Right cardiac atrium (tissue), 5 donors: ENCODE data around the gene GRM7. TPM values are rescaled to one million over a fixed set of nuclear protein-coding genes. Genes with fewer than 3 reads are reported as not detected.

Experiments
- ATAC-seq, 2 donors: fragments of 200-7000 bp; cut with Tn5 transposase; one replicate each; pipeline versions ENCODE4 v1.8.0 to v1.9.1; 2020; ENCODE audit warnings: moderate library complexity in 2 of 2, mild to moderate bottlenecking in 1 of 2
- DNase-seq, 3 donors: peaks; one replicate each; pipeline ENCODE4 v3.0.0-alpha.2; 2020
- H3K27ac ChIP-seq: one replicate; pipeline ENCODE4 v1.5.1; 2013; ENCODE audit warnings: mild to moderate bottlenecking, low read length, control low read depth, moderate library complexity
- H3K27me3 ChIP-seq: one replicate; pipeline ENCODE4 v1.6.1; 2013; ENCODE audit not compliant: control insufficient read depth, insufficient read depth
- H3K4me1 ChIP-seq: one replicate; pipeline ENCODE4 v1.6.1; 2013; ENCODE audit warnings: low read length; ENCODE audit not compliant: control insufficient read depth, insufficient read depth
- H3K4me3 ChIP-seq: one replicate; pipeline ENCODE4 v1.5.1; 2013; ENCODE audit warnings: low read length, control low read depth
- H3K9me3 ChIP-seq: one replicate; pipeline ENCODE4 v1.6.1; 2013; ENCODE audit warnings: low read length; ENCODE audit not compliant: control insufficient read depth
- WGBS: extraction: QIAGEN DNeasy Blood & Tissue Kit; methylation state at CpG from one replicate; pipeline ENCODE4 v1.1.7; 2013; 5-methylcytosine and 5-hydroxymethylcytosine counted together
- intact Hi-C, 4 donors: fragments of 100-400 bp; cut with DNase I; formaldehyde crosslinking; loops; one replicate each; pipeline versions ENCODE4 v1.11.0 to v1.14.0; 2022 to 2023
- polyA plus RNA-seq: library from polyadenylated mRNA; stranded (reverse); fragments of 200-250 nt; gene quantifications from one replicate; pipeline ENCODE4 v1.2.3, GENCODE V29; 2013
- total RNA-seq, 4 donors: library from RNA; stranded (reverse); fragmentation: NEBNext Ultra II Directional; extraction: Animal tissue kit (Norgen Biotek cat#: 25700); gene quantifications; one replicate each; pipeline ENCODE4 v1.2.1, GENCODE V29; 2021
- donor health status: healthy with polysubstance abuse.
- donor health status: DM: no; HTN: yes; CAD: no.
- donor health status: DM: no; HTN: no; CAD: no.
- donor health status: DM: no; HTN: yes; CAD: no; lungs with severe emphysema.
- donor health status: DM: yes; HTN: yes; CAD: no.

Gene GRM7
- total and polyA plus RNA-seq, 5 donors: not detected

GRCh38 chr3:7713724-7714123 is 852.8 kb downstream of the GRM7 start:
- WGBS: 94% methylated on average over 2 of the region's 2 CpGs
- ATAC-seq (no peak), DNase-seq (no peak)
- no peaks in the 10 kb centered on the region for H3K4me1 ChIP-seq
- intact Hi-C loops: no loop called here
- H3K4me3 ChIP-seq: no peak overlapping the region
- no peak overlapping the region for H3K27ac ChIP-seq
- H3K9me3 ChIP-seq: no peaks in the 10 kb centered on the region
- no peaks in the 10 kb centered on the region for H3K27me3 ChIP-seq

GRCh38 chr3:7720649-7721297 is 859.9 kb downstream of the GRM7 start:
- no peak overlapping the region for H3K4me3 ChIP-seq
- no peaks in the 10 kb centered on the region for H3K27me3 ChIP-seq
- no peaks in the 10 kb centered on the region for H3K4me1 ChIP-seq
- DNase-seq: no peak
- no peaks in the 10 kb centered on the region for H3K9me3 ChIP-seq
- H3K27ac ChIP-seq: no peak overlapping the region
- no peak for ATAC-seq
- intact Hi-C loops: no loop called here
- 81% methylated on average over 1 of the region's 1 CpG for WGBS

GRCh38 chr3:7721869-7722268 is 861.0 kb downstream of the GRM7 start:
- no peaks in the 10 kb centered on the region for H3K9me3 ChIP-seq
- H3K27me3 ChIP-seq: no peaks in the 10 kb centered on the region
- DNase-seq (no peak), ATAC-seq (no peak)
- no peak overlapping the region for H3K4me3 ChIP-seq
- no peaks in the 10 kb centered on the region for H3K4me1 ChIP-seq
- intact Hi-C loops: no loop called here
- no peak overlapping the region for H3K27ac ChIP-seq
- 83% methylated on average over 5 of the region's 5 CpGs for whole genome bisulfite sequencing

GRCh38 chr3:7728566-7729519 is 867.9 kb downstream of the GRM7 start:
- no peaks in the 10 kb centered on the region for H3K9me3 ChIP-seq
- WGBS: 86% methylated on average over 7 of the region's 7 CpGs

GRCh38 chr3:7733933-7734332 is 873.0 kb downstream of the GRM7 start:
- no peaks in the 10 kb centered on the region for H3K4me1 ChIP-seq
- intact Hi-C loops: no loop called here
- H3K27me3 ChIP-seq: no peaks in the 10 kb centered on the region
- H3K27ac ChIP-seq: no peak overlapping the region
- no peak overlapping the region for H3K4me3 ChIP-seq
- DNase-seq: no peak
- WGBS: 62% methylated on average over 1 of the region's 1 CpG
- ATAC-seq: no peak
- no peaks in the 10 kb centered on the region for H3K9me3 ChIP-seq

More at GRCh38 chr3:7728566-7729519, 867.9 kb downstream of the GRM7 start:
- ATAC-seq (no peak), DNase-seq (no peak)
- H3K27me3 ChIP-seq: no peaks in the 10 kb centered on the region
- intact Hi-C loops: no loop called here
- no peak overlapping the region for H3K27ac ChIP-seq
- no peaks in the 10 kb centered on the region for H3K4me1 ChIP-seq
- H3K4me3 ChIP-seq: no peak overlapping the region

- no peak for DNase-seq
- H3K4me3 ChIP-seq: no peak overlapping the region
- intact Hi-C loops: no loop called here
Measured at GRCh38 chr3:7734456-7734855, 873.5 kb downstream of the GRM7 start.

GRCh38 chr3:7737263-7737662 is 876.3 kb downstream of the GRM7 start:
- 98% methylated on average over 1 of the region's 1 CpG for WGBS
- Histone ChIP-seq H3K4me1 (no peaks in the 10 kb centered on the region), H3K27ac (no peak overlapping the region), H3K27me3 (no peaks in the 10 kb centered on the region), H3K9me3 (no peaks in the 10 kb centered on the region), H3K4me3 (no peak overlapping the region)
- intact Hi-C loops: no loop called here
- DNase-seq: no peak
- ATAC-seq: no peak

More at GRCh38 chr3:7734456-7734855, 873.5 kb downstream of the GRM7 start:
- no peak overlapping the region for H3K27ac ChIP-seq
- H3K27me3 ChIP-seq: no peaks in the 10 kb centered on the region
- H3K9me3 ChIP-seq: no peaks in the 10 kb centered on the region
- ATAC-seq: no peak
- no peaks in the 10 kb centered on the region for H3K4me1 ChIP-seq

GRCh38 chr3:7739754-7740153 is 878.8 kb downstream of the GRM7 start:
- no peaks in the 10 kb centered on the region for H3K27me3 ChIP-seq
- 77% methylated on average over 2 of the region's 2 CpGs for WGBS
- intact Hi-C loops: no loop called here
- no peaks in the 10 kb centered on the region for H3K9me3 ChIP-seq
- no peaks in the 10 kb centered on the region for H3K4me1 ChIP-seq
- ATAC-seq (no peak), DNase-seq (no peak)
- no peak overlapping the region for H3K27ac ChIP-seq
- H3K4me3 ChIP-seq: no peak overlapping the region

- Histone ChIP-seq H3K27me3 (no peaks in the 10 kb centered on the region), H3K4me3 (no peak overlapping the region), H3K27ac (no peak overlapping the region), H3K4me1 (no peaks in the 10 kb centered on the region), H3K9me3 (no peaks in the 10 kb centered on the region)
- intact Hi-C loops: no loop called here
- DNase-seq: no peak
- no peak for ATAC-seq
- WGBS: 83% methylated on average over 12 of the region's 12 CpGs
Measured at GRCh38 chr3:7740458-7740857, 879.5 kb downstream of the GRM7 start.

- Histone ChIP-seq H3K4me3 (no peak overlapping the region), H3K9me3 (no peaks in the 10 kb centered on the region), H3K27ac (no peak overlapping the region), H3K27me3 (no peaks in the 10 kb centered on the region), H3K4me1 (no peaks in the 10 kb centered on the region)
- intact Hi-C loops: no loop called here
- DNase-seq (no peak), ATAC-seq (no peak)
Measured at GRCh38 chr3:7744850-7745249, 883.9 kb downstream of the GRM7 start.

- Histone ChIP-seq H3K27me3 (no peaks in the 10 kb centered on the region), H3K4me3 (no peak overlapping the region), H3K4me1 (no peaks in the 10 kb centered on the region), H3K9me3 (no peaks in the 10 kb centered on the region), H3K27ac (no peak overlapping the region)
- DNase-seq: no peak
- 84% methylated on average over 1 of the region's 1 CpG for WGBS
- intact Hi-C loops: no loop called here
- no peak for ATAC-seq
Measured at GRCh38 chr3:7745711-7746110, 884.8 kb downstream of the GRM7 start.
